ENCODE measurements around the gene PCNP. TPM values are rescaled to one million over a fixed set of nuclear protein-coding genes. Genes with fewer than 3 reads are reported as not detected.
"Not testable (repeated sequence)": the region's sequence is repeated elsewhere in the genome, so short reads cannot be mapped to it uniquely, and the experiment has no call there.

PCNP gene
- total RNA-seq, 8 experiments from 2014 or later, result 82.3 to 212 (median 110) TPM

DNA sequence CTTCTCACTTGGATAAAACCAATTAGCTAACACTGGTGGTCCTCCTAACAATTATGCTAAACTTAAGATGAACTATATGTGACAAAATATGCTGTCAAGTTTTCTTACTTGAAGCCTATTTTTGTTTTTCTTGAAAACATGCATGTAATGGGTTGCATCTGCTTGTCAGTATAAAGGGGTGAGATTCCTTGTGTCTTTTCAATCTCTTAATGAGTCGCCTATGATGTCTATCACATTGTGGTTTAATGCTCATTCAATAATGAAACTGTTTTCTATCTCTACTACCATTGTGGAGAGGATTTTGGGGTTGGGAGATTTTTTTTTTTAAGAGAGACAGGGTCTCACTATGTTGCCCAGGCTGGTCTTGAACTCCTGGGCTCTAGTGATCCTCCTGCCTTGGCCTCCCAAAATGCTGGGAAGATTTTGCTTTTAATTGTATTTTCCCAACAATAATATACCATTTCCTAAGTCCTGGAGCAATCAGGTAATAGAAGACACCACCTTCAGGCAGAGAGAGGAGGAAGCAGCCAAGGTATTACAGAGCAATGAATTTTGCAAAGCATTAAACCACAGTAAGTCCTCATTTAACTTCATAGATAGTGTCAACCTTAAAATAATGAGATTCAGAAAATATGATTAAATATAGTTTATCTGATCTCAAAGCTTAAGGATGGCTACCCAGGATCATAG lies 29.7 kb upstream of the PCNP start:
- WGBS, 10 experiments, result 14 to 86% (median 69%) methylated on average over 1 of the region's 1 CpG; no CpG with 5 or more reads in 4 of the 10 experiments
- ATAC-seq (replicated peaks in 6 of 8), result no peak
- H3K4me1 ChIP-seq (replicated peaks in 1 of 2), result no peaks in the 10 kb centered on the region
- in situ Hi-C loops (cut with MboI; ENCODE audit: low pct_unique_long_range_greater_than_20kb in 2 of 9, low sequenced_read_pairs in 9 of 9, unreplicated experiment in 9 of 9), result no loop called here
- no peak overlapping the region for H3K27ac ChIP-seq
- H3K4me3 ChIP-seq, result no peak overlapping the region

DNA sequence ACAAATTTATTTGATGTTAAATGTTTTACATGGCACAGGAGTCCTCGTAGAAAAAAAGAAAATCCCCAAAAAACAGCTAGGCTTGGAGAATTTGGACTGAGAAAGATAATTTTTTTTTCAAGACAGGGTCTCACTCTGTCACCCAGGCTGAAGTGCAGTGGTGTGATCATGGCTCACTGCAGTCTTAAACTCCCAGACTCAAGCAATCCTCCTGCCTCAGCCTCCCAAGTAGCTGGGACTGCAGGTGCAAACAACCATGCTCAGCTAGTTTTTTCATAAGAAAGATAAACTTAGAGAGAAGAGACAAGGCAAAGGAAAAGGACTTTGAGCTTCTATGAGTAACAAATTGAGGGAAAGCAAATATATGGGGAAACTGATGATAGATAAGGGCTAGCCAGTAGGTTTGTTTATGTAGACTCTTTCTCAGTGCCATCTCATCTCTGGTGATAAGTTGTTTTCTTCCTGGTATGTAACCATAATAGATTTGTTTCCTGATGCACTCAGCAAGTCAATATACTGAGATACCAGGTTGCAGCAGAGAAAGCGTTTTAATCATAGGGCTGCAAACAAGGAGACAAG lies 25.4 kb upstream of the PCNP start:
- in situ Hi-C loops (cut with MboI; ENCODE audit: low pct_unique_long_range_greater_than_20kb in 2 of 9, low sequenced_read_pairs in 9 of 9, unreplicated experiment in 9 of 9), result no loop called here
- WGBS, 10 experiments, result 6 to 86% (median 47%) methylated on average over 1 to 2 of the region's 2 CpGs
- Histone ChIP-seq H3K4me1 (replicated peaks in 1 of 2) (no peaks in the 10 kb centered on the region), H3K27ac (no peak overlapping the region), H3K4me3 (no peak overlapping the region)
- no peak for ATAC-seq (replicated peaks in 6 of 8)

DNA sequence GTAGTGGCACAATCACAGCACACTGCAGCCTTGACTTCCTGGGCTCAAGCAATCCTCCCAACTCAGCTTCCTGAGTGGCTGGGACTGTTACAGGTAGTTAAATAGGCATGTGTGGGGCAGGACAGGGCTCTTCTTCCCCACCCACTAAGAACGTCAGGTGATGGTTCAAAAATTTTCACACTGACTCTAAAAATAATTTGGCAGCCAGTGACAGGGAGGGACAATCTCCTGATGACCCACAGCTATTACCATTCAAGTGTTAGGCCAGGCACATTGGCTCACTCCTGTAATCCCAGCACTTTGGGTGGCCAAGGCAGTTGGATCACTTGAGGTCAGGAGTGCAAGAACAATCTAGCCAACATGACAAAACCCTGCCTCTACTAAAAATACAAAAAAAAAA lies 24.5 kb upstream of the PCNP start:
- H3K4me3 ChIP-seq, result no peak overlapping the region
- in situ Hi-C loops (cut with MboI; ENCODE audit: low pct_unique_long_range_greater_than_20kb in 2 of 9, low sequenced_read_pairs in 9 of 9, unreplicated experiment in 9 of 9), result no loop called here
- no peak for ATAC-seq (replicated peaks in 6 of 8)
- 71 to 80% (median 75%) methylated on average over 1 of the region's 1 CpG; no CpG with 5 or more reads in 6 of the 10 experiments for WGBS, 10 experiments
- H3K27ac ChIP-seq, result no peak overlapping the region
- no peaks in the 10 kb centered on the region for H3K4me1 ChIP-seq (replicated peaks in 1 of 2)

DNA sequence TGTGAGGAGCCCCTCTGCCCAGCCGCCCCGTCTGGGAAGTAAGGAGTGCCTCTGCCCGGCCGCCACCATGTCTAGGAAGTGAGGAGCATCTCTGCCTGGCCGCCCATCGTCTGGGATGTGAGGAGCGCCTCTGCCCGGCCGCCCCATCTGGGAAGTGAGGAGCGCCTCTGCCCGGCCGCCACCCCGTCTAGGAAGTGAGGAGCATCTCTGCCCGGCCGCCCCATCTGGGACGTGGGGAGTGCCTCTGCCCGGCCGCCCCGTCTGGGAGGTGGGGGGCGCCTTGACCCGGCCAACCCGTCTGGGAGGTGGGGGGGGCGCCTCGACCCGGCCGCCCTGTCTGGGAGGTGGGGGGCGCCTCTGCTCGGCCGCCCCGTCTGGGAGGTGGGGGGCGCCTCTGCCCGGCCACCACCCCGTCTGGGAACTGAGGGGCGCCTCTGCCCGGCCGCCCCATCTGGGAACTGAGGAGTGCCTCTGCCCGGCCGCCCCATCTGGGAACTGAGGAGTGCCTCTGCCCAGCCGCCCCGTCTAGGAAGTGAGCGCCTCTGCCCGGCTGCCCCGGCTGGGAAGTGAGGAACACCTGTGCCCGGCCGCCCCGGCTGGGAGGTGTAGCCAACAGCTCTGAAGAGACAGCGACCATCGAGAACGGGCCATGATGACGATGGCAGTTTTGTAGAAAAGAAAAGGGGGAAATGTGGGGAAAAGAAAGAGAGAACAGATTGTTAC lies 22.5 kb upstream of the PCNP start:
- H3K27ac ChIP-seq; H3K4me3 ChIP-seq; H3K4me1 ChIP-seq (replicated peaks in 1 of 2); ATAC-seq (replicated peaks in 6 of 8); in situ Hi-C loops (cut with MboI; ENCODE audit: low pct_unique_long_range_greater_than_20kb in 2 of 9, low sequenced_read_pairs in 9 of 9, unreplicated experiment in 9 of 9): not testable (repeated sequence)
- 80 to 100% methylated on average over 2 to 4 of the region's 50 CpGs; no CpG with 5 or more reads in 8 of the 10 experiments for WGBS, 10 experiments

DNA sequence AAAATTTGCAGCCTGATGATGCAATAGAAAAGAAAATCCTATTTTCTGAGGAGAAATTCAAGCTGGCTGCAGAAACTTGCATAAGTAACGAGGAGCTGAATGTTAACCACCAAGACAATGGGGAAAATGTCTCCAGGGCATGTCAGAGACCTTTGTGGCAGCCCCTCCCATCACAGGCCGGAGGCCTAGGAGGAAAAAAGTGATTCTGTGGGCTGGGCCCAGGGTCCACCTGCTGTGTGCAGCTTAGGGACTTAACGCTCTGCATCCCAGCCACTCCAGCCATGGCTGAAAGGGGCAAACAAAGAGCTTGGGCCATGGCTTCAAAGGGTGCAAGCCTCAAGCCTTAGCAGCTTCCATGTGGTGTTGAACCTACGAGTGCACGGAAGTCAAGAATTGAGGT lies 20.6 kb upstream of the PCNP start:
- WGBS, 10 experiments, result 0 to 71% (median 33%) methylated on average over 1 to 4 of the region's 5 CpGs; no CpG with 5 or more reads in 3 of the 10 experiments
- H3K27ac ChIP-seq, result not testable (repeated sequence)

DNA sequence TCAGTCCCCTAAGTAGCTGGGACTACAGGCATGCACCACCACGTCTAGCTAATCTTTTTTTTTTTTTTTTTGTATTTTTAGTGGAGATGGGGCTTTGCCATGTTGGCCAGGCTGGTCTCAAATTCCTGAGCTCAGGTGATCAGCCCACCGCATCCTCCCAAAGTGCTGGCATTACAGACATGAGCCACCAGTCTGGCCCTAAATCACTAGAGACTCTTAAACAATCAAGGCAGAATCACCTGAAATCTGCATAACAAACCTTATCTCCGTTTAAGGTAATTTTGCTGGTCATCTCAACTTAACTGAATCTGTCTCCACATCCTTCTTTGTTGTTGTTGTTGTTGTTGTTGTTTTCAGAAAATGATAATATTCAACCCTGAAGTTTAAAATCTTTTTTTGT lies 17.9 kb upstream of the PCNP start:
- H3K27ac ChIP-seq, result no peak overlapping the region
- ATAC-seq (replicated peaks in 6 of 8), result no peak

More for the DNA sequence above, 20.6 kb upstream of the PCNP start:
- H3K4me3 ChIP-seq; H3K4me1 ChIP-seq (replicated peaks in 1 of 2); in situ Hi-C loops (cut with MboI; ENCODE audit: low pct_unique_long_range_greater_than_20kb in 2 of 9, low sequenced_read_pairs in 9 of 9, unreplicated experiment in 9 of 9): not testable (repeated sequence)
- peak in 3 of 8 experiments; percentile 30 to 75 (median 74) for ATAC-seq (replicated peaks in 6 of 8)

DNA sequence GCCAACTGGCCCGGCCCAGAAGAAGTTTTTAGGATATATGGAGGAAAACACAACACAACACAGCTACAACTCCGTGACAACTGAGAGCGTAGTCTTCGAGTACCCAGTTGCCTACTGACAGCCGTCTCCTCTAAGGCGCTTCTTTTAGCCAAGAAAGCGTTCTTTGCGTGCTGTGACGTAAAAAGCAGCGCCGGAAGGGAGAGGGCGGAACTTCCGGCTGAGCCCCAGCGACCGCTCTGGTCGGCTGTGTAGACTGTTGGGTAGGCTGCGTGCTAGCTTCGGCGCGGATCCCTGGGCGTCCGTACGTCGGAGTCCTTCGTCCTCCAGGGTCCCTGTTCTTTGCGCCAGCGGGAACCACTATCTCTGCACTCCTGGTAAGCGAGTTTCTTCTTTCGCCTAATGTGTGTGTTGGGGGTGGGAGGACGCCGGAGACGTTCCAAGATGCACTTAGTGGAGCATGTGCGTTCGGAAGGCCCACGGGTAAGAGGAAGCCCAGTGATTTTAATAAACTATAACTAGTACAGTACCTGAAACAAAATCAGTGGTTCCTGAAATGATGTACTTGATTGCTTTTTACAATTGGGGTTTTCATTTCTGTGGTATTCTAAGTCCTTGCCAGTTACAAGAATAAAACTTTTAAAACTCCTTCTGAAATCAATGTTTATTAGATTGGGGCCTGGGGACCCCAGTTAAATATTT lies 12.2 kb upstream of the PCNP start, which contains the start of gene TRMT10C:
TRMT10C (plus strand) TSS at position 239 of the 699 bp plus-strand sequence. CDS start 2,914 bp downstream, outside the sequence.
- peak; percentile 97 to 100 (median 100) for ATAC-seq (replicated peaks in 6 of 8)
- peak within 1 kb of the TSS; percentile 58 to 87 for H3K27ac ChIP-seq
- peaks cover 7% of the 10 kb centered on the region in 2 donors for H3K4me1 ChIP-seq (replicated peaks in 1 of 2)
- in situ Hi-C loops (cut with MboI; ENCODE audit: low pct_unique_long_range_greater_than_20kb in 2 of 9, low sequenced_read_pairs in 9 of 9, unreplicated experiment in 9 of 9), result no loop called here
- 0 to 10% (median 1%) methylated on average over 1 to 14 of the region's 35 CpGs; no CpG with 5 or more reads in 1 of the 10 experiments for WGBS, 10 experiments
- H3K4me3 ChIP-seq, result peak within 1 kb of the TSS; percentile 58 to 98 (median 81)

More for the DNA sequence above, 17.9 kb upstream of the PCNP start:
- 0 to 100% (median 20%) methylated on average over 1 to 3 of the region's 3 CpGs for WGBS, 10 experiments
- H3K4me3 ChIP-seq, result no peak overlapping the region
- in situ Hi-C loops (cut with MboI; ENCODE audit: low pct_unique_long_range_greater_than_20kb in 2 of 9, low sequenced_read_pairs in 9 of 9, unreplicated experiment in 9 of 9), result no loop called here
- H3K4me1 ChIP-seq (replicated peaks in 1 of 2), result no peaks in the 10 kb centered on the region

DNA sequence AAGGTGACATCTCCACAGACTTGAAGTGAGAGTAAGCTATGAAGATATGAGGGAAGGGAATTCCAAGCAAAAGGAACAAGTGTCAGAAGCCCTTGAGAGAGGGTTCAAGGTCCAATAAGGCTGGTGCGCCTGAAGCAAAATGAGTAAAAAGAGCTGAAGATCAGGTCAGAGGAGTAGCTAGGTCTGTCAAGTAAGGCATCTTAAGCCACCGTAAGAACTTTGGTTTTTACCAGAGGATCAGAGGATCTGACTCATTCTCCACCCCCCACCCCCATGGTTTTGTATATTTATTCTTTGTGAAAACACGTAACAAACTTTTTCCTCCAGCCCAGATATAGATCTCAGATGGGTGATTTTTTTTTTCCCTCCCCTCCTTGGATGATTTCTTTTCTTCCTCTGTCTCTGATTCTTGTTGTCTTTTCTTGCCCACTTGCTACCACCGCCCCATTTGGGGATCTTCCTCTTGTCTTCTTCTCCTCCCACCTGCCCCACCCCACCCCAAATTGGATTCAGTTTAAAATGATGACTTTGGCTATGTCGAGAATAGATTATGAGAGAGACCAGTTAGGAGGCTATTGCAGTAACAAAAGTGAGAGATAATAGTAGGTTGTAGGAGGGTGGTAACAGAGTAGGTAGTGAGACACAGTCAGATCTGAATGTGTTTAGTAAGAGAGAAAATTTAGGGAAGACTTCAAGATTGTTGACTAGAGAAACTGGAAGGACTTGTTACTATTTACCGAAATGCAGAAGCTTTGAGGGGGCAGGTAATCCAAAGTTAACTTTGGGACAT lies 6.3 kb upstream of the PCNP start:
- Histone ChIP-seq H3K27ac (no peak overlapping the region), H3K4me3 (no peak overlapping the region), H3K4me1 (replicated peaks in 1 of 2) (peaks cover 5% of the 10 kb centered on the region in 2 donors)
- ATAC-seq (replicated peaks in 6 of 8), result no peak
- in situ Hi-C loops (cut with MboI; ENCODE audit: low pct_unique_long_range_greater_than_20kb in 2 of 9, low sequenced_read_pairs in 9 of 9, unreplicated experiment in 9 of 9), result no loop called here
- WGBS, 10 experiments, result 80 to 100% (median 98%) methylated on average over 1 to 6 of the region's 6 CpGs

DNA sequence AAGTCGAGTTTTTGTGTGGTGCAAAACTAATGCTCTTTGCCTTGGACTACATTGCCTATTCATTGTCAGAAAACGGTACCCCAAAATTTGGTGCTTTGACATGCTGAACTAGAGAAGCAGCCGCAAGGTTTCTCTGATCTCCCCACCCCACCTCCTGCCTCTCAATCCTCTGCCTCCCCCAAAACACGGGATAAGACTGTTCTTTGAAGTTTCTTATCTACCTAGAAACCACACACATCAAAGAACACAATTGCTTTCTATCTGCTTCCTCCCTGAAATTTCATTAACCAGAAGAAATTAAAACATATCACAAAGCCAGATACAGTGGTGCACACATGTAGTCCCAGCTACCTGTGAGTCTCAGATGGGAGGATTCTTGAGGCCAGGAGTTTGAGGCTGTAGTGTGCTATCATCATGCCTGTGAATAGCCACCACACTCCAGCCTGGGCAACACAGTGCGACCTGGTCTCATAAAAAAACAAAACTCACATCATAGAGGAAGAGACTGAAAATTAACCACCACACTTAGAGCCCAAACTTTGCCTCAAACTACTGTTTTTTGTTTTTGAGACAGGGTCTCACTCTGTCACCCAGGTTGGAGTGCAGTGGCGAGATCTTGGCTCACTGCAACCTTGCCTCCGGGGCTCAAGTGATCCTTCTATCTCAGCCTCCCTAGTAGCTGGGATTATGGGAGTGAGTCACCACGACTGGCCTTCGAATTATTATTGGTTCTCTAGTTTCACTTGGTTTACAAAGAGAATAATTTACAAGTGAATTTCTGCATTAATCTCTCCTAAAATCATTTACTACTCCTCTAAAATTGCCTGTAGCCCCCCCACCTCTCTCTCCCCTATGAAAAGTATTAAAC lies 2.7 kb upstream of the PCNP start:
- ATAC-seq (replicated peaks in 6 of 8), result no peak
- no peak overlapping the region for H3K4me3 ChIP-seq
- H3K27ac ChIP-seq, result no peak overlapping the region
- WGBS, 10 experiments, result 0 to 79% (median 60%) methylated on average over 2 to 5 of the region's 9 CpGs
- in situ Hi-C loops (cut with MboI; ENCODE audit: low pct_unique_long_range_greater_than_20kb in 2 of 9, low sequenced_read_pairs in 9 of 9, unreplicated experiment in 9 of 9), result no loop called here
- peaks cover 11 to 16% of the 10 kb centered on the region in 2 donors for H3K4me1 ChIP-seq (replicated peaks in 1 of 2)

DNA sequence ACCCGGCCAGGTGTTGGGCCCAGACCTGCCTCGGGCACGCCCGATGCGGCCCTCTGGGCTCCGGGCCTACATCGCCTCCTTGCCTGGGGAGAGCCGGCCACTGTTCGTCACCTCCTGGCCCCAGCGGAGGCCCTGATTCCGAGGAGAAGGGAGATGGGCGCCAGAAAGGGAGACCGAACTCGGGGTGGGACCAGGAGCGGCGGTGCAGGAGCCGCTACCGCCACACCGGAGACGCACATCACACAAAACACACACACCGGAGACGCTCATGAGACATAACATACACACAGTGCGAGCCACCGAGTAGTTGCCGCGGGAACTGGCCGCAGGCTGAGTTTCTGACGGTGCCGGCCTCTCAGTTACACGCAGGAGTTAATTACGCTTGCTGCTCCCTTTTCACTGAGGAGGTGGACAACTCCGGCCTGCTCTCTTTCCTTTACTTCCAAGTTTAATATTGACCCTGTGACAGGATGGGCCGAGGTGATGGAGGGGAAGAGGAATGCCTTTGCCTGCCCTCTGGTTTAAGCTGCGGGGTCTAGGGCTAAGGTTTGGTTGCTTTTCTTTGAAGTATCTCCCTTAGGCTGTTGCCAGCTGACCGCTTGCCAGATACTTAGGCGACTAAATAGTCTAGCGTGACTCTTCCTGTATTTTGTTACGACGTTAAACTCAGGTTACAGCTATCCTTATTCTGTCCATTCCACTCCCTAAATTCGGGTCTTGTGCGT lies 570 bp downstream of the PCNP start:
- peaks cover 11 to 16% of the 10 kb centered on the region in 2 donors for H3K4me1 ChIP-seq (replicated peaks in 1 of 2)
- in situ Hi-C loops (cut with MboI; ENCODE audit: low pct_unique_long_range_greater_than_20kb in 2 of 9, low sequenced_read_pairs in 9 of 9, unreplicated experiment in 9 of 9), result no loop called here
- H3K4me3 ChIP-seq, result peak overlapping the region; percentile 58 to 94 (median 78)
- 0 to 2% (median 0%) methylated on average over 2 to 14 of the region's 41 CpGs; no CpG with 5 or more reads in 1 of the 10 experiments for WGBS, 10 experiments
- ATAC-seq (replicated peaks in 6 of 8), result peak; percentile 46 to 67 (median 61)
- H3K27ac ChIP-seq, result peak overlapping the region; percentile 92 to 99

DNA sequence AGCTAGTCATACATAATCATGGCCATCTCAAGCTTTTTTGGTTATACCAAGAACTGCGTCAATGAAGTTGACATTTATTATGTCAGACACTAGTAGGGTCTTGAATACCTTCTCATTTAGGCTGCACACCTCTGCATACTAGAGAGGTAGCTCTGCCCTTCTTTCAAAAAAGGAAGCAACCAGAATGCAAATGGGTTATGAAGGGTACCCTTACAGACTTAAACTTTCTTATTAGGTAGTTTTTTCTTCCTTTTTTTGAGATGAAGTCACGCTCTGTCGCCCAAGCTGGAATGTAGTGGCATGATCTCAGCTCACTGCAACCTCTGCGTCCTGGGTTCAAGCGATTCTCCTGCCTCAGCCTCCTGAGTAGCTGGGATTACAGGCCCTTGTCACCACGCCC lies 3.3 kb downstream of the PCNP start:
- peaks cover 11 to 19% of the 10 kb centered on the region in 2 donors for H3K4me1 ChIP-seq (replicated peaks in 1 of 2)
- no peak overlapping the region for H3K27ac ChIP-seq
- WGBS, 10 experiments, result 93 to 100% (median 100%) methylated on average over 2 to 5 of the region's 6 CpGs; no CpG with 5 or more reads in 4 of the 10 experiments
- in situ Hi-C loops (cut with MboI; ENCODE audit: low pct_unique_long_range_greater_than_20kb in 2 of 9, low sequenced_read_pairs in 9 of 9, unreplicated experiment in 9 of 9), result no loop called here
- no peak for ATAC-seq (replicated peaks in 6 of 8)
- H3K4me3 ChIP-seq, result no peak overlapping the region

Measured in motor neuron (in vitro differentiated cells).